AG04450 (cell line): Measurements from ENCODE around the gene LYRM4. TPM values are rescaled to one million over a fixed set of nuclear protein-coding genes. Genes with fewer than 3 reads are reported as not detected.

Experiments
- CTCF ChIA-PET: fragments of 300-600, 350-600 bp; formaldehyde crosslinking; extraction: SDS; loops from one replicate; lab custom pipeline; 2022; ENCODE audit warnings: antibody characterized with exemption, inconsistent platforms; lab: Charles Lee
- POLR2A ChIA-PET: fragments of 350-600 bp; formaldehyde crosslinking; extraction: SDS; loops from one replicate; lab custom pipeline; 2021; ENCODE audit warnings: antibody characterized with exemption, inconsistent platforms; lab: Yijun Ruan, JAX
- DNase-seq: peaks from one replicate; pipeline ENCODE4 v3.0.0-alpha.2; 2011; ENCODE audit warnings: low read depth, low spot score
- H3K27ac ChIP-seq: one replicate; pipeline ENCODE4 v1.5.1; 2012; ENCODE audit warnings: low read depth, low read length, control low read depth
- H3K27me3 ChIP-seq: one replicate; pipeline ENCODE4 v1.6.0; 2012; ENCODE audit warnings: low read length; ENCODE audit not compliant: control insufficient read depth, insufficient read depth
- H3K4me3 ChIP-seq: 2 replicates; pipeline ENCODE4 v1.5.1; 2011; ENCODE audit warnings: mild to moderate bottlenecking, low read depth, low read length, control low read depth
- H3K9me3 ChIP-seq: 2 replicates; pipeline ENCODE4 v1.5.1; 2012; ENCODE audit warnings: low read length; ENCODE audit not compliant: control insufficient read depth, insufficient read depth
- polyA plus RNA-seq: library from polyadenylated mRNA; depleted of rRNA; stranded (reverse); fragments of >200 nt; gene quantifications from 2 replicates; pipeline ENCODE4 v1.2.3, GENCODE V29; 2011
- TF ChIP-seq, protein P1 (sequence below): IDR thresholded peaks from 2 replicates; pipeline ENCODE4 v1.5.1; 2011; ENCODE audit warnings: low read depth, low read length, control low read depth, inconsistent platforms

LYRM4 gene
- polyA plus RNA-seq, 1 experiment = 41.4 TPM

- ChIA-PET POLR2A (interaction anchor here (1.4 kb wide), 1 partner anchor 93 kb away, joined by 3 read pairs; no protein-coding TSS in a partner anchor), CTCF (interaction anchor here (0.6 kb wide), 1 partner anchor 1452 kb away, joined by 3 read pairs; no protein-coding TSS in a partner anchor)
- TF ChIP-seq, protein P1, sequence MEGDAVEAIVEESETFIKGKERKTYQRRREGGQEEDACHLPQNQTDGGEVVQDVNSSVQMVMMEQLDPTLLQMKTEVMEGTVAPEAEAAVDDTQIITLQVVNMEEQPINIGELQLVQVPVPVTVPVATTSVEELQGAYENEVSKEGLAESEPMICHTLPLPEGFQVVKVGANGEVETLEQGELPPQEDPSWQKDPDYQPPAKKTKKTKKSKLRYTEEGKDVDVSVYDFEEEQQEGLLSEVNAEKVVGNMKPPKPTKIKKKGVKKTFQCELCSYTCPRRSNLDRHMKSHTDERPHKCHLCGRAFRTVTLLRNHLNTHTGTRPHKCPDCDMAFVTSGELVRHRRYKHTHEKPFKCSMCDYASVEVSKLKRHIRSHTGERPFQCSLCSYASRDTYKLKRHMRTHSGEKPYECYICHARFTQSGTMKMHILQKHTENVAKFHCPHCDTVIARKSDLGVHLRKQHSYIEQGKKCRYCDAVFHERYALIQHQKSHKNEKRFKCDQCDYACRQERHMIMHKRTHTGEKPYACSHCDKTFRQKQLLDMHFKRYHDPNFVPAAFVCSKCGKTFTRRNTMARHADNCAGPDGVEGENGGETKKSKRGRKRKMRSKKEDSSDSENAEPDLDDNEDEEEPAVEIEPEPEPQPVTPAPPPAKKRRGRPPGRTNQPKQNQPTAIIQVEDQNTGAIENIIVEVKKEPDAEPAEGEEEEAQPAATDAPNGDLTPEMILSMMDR = no peak
- peaks cover 3% of the 10 kb centered on the region; the same call in 1 of the 2 replicates for H3K9me3 ChIP-seq
- H3K27ac ChIP-seq = no peak overlapping the region
- peaks cover 26% of the 10 kb centered on the region for H3K27me3 ChIP-seq
- DNase-seq = no peak
- H3K4me3 ChIP-seq = no peak overlapping the region
Measured at GRCh38 chr6:5096482-5096881, 164.3 kb downstream of the LYRM4 start.

- CTCF ChIA-PET = no interaction called here
- H3K4me3 ChIP-seq = no peak overlapping the region
- POLR2A ChIA-PET = interaction anchor here (1.4 kb wide), 1 partner anchor 92 kb away, joined by 3 read pairs; no protein-coding TSS in a partner anchor
- no peak for DNase-seq
- TF ChIP-seq, protein P1 = no peak
- H3K27me3 ChIP-seq = peaks cover 39% of the 10 kb centered on the region
- peaks cover 3% of the 10 kb centered on the region; the same call in 1 of the 2 replicates for H3K9me3 ChIP-seq
- H3K27ac ChIP-seq = peak overlapping the region; percentile 11
Measured at GRCh38 chr6:5095236-5095635, 165.5 kb downstream of the LYRM4 start.

DNA sequence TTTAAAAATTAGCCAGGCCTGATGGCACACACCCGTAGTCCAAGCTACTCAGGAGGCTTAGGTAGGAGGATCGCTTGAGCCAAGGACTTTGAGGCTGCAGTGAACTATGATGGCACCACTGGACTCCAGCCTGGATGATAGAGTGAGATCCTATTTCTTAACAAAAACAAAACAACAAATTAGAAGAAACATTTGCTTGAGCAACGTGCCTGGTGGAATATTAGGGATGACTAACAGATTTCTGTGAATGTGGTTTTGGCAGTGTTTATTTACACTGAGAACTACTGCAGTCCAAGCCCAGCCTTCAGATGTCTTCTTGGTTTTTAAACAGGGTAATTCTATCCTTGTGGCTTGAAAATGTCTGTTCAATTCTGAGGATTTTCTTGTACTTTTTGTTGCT lies 166.4 kb downstream of the LYRM4 start:
- DNase-seq = peak; percentile 91
- CTCF ChIA-PET = no interaction called here
- Histone ChIP-seq H3K9me3 (peaks cover 3% of the 10 kb centered on the region; the same call in 1 of the 2 replicates), H3K27ac (no peak overlapping the region), H3K27me3 (peaks cover 43% of the 10 kb centered on the region), H3K4me3 (no peak overlapping the region)
- TF ChIP-seq, protein P1 = no peak
- POLR2A ChIA-PET = no interaction called here

DNA sequence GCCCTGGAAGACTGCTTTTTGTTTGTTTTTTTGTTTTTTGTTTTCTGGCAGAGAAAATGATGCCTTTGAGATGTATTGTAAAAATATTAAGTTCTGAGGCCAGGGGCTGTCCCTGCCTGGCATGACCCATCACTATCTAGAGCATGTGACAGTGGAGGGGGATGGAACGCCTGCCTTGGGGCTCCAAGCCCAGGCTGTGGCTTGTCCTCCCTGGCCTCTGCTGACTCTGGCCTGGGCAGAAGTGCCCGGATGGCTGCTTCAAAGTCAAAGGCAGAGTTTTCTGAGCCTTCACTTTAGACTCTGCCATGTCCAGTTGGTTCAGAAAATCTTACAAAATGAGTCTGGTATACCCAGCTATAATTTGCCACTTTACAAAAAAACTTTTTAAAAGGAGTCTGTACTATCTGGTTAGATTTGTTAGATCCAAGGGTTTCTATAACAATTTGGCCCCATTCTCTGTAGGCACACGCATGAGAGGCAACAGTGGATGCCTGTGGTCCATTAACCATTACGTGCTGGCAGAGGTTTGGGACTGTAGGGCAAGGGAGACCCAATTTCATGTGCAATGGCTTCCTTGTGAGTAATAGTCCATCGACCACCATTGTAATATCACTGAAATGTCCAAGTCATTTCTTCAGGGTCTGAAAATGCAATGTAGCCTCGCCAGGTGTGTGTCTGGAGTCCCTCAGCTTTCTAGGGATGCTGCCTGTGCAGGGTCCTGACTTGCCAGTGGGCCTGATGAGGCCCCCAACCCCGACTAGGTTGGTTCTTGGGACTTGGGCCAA lies 167.3 kb downstream of the LYRM4 start:
- POLR2A ChIA-PET = no interaction called here
- DNase-seq = no peak
- Histone ChIP-seq H3K9me3 (peaks cover 3% of the 10 kb centered on the region; the same call in 1 of the 2 replicates), H3K4me3 (no peak overlapping the region), H3K27ac (no peak overlapping the region), H3K27me3 (peaks cover 42% of the 10 kb centered on the region)
- CTCF ChIA-PET = no interaction called here
- TF ChIP-seq, protein P1 = no peak
